Smooth muscle cell of the brain vasculature (primary cell): ENCODE measurements around the gene YWHAG.
A peak's percentile ranks its signal among the peaks of the same experiment; 100 is the strongest.
"Not testable (repeated sequence)": the region's sequence is repeated elsewhere in the genome, so short reads cannot be mapped to it uniquely, and the experiment has no call there.

ENCODE experiments used
- DNase-seq: peaks from one replicate; pipeline ENCODE4 v3.0.0-alpha.2; 2012; ENCODE audit warnings: low read depth, low spot score

YWHAG gene

DNA sequence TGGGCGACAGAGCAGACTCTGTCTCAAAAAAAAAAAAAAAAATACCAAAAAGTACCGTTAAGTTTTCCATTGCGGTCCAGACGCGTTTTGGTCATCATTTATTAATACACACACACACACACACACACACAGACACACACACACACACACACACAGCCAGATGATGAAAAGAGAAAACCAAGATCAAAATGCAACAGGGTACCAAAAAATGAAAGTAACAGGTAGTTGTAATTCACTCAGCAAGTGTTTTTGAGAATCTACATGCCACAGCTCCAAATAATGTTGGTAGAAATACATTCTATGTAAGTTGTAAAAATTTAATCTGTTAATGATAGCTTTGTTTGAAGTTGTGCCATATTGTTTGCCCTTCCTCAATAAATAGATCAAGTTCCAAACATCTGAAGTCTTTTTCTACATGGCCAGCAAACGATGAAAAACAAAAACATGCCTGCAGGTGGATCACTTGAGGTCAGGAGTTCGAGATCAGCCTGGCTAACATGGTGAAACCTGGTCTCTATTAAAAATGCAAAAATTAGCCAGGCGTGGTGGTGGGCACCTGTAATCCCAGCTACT is 9.4 kb downstream of the YWHAG start:
- no peak for DNase-seq

GRCh38 chr7:76347710-76348109 is 11.1 kb downstream of the YWHAG start:
- DNase-seq, result no peak

GRCh38 chr7:76346778-76347177 is 12.0 kb downstream of the YWHAG start:
- DNase-seq, result no peak

GRCh38 chr7:76346097-76346496 is 12.7 kb downstream of the YWHAG start:
- no peak for DNase-seq

GRCh38 chr7:76343931-76344321 is 14.9 kb downstream of the YWHAG start:
- no peak for DNase-seq

GRCh38 chr7:76343294-76343930 is 15.4 kb downstream of the YWHAG start:
- no peak for DNase-seq

DNA sequence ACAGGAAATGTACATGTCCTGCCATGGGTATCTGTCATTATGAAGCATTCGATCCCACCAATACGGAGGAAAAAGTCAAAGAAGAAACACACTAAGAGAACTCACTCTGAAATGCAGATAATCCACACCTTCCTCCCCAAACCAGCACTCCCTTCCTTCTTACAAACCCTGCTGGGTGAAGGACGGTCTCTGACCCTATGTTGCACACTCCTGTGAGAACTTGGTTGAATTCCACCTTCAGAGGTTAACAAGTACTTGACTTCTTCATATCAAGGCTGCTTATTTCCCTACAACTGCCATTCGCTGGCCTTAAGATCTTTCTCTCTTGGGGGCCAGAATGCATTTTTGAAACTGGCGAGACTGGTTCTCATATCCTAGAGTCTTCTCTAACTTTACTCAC is 16.6 kb downstream of the YWHAG start:
- DNase-seq, result no peak

GRCh38 chr7:76340617-76341131 is 18.1 kb downstream of the YWHAG start:
- peak; percentile 56 for DNase-seq

- DNase-seq, result no peak
Observed at GRCh38 chr7:76338298-76339084, 20.3 kb downstream of the YWHAG start.

- DNase-seq, result no peak
Observed at GRCh38 chr7:76337147-76337546, 21.6 kb downstream of the YWHAG start.

- DNase-seq, result no peak
Observed at GRCh38 chr7:76336094-76336493, 22.7 kb downstream of the YWHAG start.

DNA sequence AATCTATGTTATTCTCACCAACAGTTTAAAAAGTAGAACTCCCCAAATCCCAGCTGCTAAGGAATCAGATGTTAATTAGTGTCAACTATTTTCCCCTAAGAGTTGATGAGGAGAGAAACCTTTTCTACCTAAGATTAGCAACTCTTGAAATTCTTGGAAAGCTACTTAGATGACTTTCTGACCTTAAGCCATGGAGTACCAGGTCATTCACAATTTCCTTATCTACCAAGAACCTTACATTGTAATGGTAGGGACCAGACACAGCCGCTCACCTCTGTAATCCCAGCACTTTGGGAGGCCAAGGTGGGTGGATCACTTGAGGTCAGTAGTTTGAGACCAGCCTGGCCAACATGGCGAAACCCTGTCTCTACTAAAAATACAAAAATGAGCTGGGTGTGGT is 23.4 kb downstream of the YWHAG start:
- not testable (repeated sequence) for DNase-seq

GRCh38 chr7:76334320-76334967 is 24.3 kb downstream of the YWHAG start:
- DNase-seq, result no peak

GRCh38 chr7:76333511-76334101 is 25.2 kb downstream of the YWHAG start:
- DNase-seq, result no peak

DNA sequence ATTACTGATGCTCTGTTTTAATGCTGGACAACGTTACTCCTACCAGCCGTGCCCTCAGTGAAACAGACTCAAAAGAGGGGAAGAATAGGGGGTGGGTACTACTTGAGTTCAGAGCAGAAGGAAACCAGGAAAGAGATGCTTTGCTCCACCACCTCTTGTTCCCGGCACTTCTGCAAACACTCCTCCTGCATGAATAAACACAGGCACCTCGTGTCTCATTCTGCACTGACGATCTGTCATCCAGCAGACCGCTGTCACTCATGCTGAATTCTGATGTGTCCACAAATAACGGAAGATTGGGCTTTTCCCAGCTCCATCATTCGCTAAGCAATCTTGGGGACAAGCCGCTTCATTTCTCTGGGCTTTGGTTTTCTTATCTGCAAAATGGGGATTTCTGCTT is 26.7 kb downstream of the YWHAG start:
- no peak for DNase-seq

GRCh38 chr7:76330673-76331072 is 28.1 kb downstream of the YWHAG start:
- DNase-seq, result no peak

DNA sequence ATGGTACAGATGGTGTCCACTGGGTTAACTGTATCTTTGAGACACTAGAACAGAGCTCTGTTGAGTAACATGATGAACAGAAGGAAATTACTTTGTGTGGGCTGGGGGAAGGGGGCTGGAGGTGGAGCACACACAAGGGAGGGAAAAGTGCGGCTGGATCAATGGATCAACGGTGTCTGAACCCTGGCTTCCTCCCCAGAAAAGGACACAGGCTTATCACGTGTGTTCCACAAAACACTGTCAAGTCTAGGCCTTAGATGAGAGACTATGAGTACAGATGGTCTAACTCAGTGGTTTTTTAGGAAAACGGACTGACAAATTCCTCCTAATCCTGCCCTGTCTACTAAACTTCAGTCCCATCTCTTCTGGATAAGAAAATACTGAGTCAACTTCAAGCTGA is 28.5 kb downstream of the YWHAG start:
- no peak for DNase-seq

DNA sequence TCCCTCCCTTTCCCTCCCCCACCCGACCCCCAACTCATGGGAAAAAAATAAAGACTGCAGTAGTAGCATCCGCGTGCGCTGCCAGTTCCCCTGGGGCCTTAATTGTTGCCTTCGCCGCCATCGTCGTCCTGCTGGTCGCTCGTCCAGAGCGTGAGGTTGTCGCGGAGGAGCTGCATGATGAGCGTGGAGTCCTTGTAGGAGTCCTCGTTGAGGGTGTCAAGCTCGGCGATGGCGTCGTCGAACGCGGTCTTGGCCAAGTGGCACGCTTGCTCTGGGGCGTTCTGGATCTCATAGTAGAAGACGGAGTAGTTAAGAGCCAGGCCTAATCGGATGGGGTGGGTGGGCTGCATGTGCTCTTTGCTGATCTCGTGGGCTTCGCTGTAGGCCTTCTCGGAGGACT is 29.3 kb downstream of the YWHAG start:
- no peak for DNase-seq

- no peak for DNase-seq
Observed at GRCh38 chr7:76328389-76328788, 30.4 kb downstream of the YWHAG start.

GRCh38 chr7:76327610-76328009 is 31.2 kb downstream of the YWHAG start:
- no peak for DNase-seq

GRCh38 chr7:76326646-76327233 is 32.1 kb downstream of the YWHAG start:
- no peak for DNase-seq

- no peak for DNase-seq
Observed at GRCh38 chr7:76325811-76326210, 33.0 kb downstream of the YWHAG start.
